HG02678 (cell line): ENCODE measurements around the gene SETD6.
"Not testable (repeated sequence)": the region's sequence is repeated elsewhere in the genome, so short reads cannot be mapped to it uniquely, and the experiment has no call there.

Experiments used
- ATAC-seq: cut with Tn5 transposase; IDR thresholded peaks from one replicate; pipeline ENCODE4 v1.9.1; 2021; ENCODE audit warnings: mild to moderate bottlenecking, moderate library complexity; ENCODE audit not compliant: unreplicated experiment

Gene SETD6

DNA sequence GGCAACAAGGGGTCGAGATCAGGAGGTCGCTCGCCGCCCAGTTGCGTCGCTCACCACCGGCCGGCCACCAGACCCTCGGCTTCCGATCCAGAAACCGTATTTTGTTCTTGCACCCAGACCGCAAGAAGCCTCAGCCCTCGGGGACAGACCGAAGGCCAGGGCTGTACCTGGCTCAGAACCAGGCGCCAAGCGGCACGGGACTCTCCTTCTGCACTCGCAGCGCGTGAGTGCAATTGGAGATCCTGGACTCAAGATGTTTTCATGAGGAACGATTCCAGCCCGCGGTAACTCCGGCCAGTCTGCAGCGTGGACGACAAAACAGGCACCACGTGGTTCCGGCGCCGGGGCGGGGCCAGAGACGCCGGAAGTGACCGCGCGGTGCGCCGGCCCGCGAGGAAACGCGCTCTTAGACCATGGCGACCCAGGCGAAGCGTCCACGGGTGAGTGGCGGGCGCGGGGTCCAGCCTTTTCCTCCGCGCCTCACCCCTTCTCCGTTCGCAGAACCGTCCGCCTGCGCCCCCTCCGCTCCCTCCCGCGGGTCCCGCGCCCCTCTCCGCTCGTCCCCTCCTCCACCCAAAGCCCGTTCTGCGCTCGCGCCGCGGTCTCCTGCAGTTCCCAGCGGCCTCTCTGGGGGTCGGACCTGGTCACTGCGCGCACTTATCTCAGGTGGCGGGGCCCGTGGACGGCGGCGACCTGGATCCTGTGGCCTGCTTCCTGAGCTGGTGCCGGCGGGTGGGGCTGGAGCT lies at the start of gene SETD6:
TSS of gene SETD6 (plus strand) at position 393 of the 746 bp plus-strand sequence. CDS start at position 414, 21 bp downstream.
- ATAC-seq: peak; percentile 69

DNA sequence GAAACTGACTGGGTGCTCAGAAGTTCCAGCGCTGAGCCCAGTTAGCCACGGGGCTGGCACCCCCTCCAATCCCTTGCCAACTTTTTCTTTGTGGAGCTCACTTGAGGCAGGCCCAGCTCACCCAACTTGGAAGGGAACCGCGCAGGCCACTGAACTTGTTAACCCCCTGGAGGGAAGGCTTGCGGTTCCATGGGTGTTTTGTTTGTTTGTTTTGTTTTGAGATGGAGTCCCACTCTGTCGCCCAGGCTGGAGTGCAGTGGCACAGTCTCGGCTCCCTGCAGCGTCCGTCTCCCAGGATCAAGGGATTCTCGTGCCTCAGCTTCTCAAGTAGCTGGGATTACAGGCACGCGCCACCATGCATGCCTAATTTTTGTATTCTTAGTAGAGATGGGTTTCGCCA lies 49.5 kb upstream of the SETD6 start:
- no peak for ATAC-seq

DNA sequence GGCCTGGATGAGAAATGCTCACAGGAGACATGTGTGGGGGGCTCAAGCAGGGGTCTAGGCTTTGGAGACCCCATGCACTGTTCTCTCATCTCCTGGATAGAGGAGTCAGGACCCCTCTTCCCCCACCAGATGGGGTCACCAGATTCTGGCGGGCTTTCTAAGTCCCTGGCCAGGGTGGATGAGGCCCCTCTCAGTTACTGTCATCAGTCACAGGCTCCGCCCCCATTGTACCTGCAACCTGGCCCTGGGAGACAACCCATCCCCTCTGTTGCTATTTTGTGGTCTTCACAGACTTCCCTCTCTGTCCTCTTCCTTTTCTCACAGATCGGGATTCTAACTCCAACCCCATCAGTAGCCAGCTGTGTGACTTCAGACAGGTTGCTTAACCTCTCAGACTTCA lies 48.9 kb upstream of the SETD6 start:
- no peak for ATAC-seq

GRCh38 chr16:58467905-58468304 lies 47.4 kb upstream of the SETD6 start:
- ATAC-seq: no peak

- ATAC-seq: no peak
Measured at GRCh38 chr16:58471209-58471975, 43.9 kb upstream of the SETD6 start.

DNA sequence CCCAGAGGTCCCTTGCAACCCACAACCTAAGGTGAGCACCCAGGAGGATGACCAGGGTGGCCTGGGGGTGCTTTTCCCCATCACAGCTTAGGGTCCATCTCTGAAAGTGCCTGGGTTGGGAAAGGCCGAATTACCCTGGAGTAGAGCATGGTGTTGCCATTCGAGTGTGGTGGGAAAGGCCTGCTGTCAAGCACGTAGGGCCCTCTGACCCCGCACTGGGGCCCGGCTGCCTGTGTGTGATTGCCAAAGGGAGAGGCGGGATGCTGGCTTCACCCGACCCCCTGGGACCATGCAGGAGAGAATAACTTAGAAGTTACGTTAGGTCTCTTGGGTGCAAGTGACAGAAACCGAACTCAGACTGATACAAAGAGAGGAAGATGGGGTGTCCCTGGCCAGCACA lies 43.1 kb upstream of the SETD6 start:
- no peak for ATAC-seq

DNA sequence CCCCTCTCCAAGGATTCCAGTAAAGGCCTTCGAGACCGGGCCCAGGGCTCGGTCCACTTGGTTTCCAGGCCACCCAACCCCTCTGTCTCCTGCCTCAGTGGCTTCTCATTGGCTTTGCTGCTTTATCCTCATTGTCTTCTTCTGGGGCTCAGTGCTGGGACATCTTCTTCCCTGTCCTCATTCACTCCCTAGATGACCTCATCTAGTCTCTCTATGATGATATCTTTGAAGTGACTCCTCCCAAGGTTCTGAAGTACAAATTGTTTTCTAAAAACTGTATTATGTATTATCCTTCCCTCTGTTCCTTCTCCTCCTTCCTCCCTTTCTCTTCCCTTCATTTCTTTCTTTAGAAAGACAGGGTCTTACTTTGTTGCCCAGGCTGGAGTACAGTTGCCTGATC lies 42.5 kb upstream of the SETD6 start:
- no peak for ATAC-seq

- ATAC-seq: no peak
Measured at GRCh38 chr16:58474296-58474695, 41.0 kb upstream of the SETD6 start.

DNA sequence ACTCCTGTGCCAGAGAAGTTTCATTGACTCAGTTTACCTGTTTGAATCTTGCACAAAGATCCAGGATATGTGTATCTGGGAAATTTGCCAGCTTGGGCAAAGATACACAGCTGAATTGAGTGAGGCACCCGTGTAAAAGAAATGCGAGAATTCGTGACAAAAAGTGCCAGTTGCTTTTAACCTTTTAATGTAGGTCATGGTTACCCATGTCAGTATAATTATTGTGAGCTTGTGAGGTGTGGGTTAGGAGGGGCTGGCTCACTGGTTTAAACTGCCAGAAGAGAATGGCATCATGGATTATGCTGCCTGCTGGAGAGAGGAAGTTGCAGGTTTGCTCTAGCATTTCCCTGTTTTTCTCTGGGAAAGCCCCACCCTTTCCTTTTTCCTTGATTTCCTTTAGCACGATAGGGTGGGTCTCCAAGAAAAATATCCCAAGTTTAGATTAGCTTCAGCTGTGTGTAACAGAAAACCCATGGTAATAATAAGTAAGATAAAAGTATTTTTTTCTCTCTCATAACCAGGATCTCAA lies 40.2 kb upstream of the SETD6 start:
- no peak for ATAC-seq

DNA sequence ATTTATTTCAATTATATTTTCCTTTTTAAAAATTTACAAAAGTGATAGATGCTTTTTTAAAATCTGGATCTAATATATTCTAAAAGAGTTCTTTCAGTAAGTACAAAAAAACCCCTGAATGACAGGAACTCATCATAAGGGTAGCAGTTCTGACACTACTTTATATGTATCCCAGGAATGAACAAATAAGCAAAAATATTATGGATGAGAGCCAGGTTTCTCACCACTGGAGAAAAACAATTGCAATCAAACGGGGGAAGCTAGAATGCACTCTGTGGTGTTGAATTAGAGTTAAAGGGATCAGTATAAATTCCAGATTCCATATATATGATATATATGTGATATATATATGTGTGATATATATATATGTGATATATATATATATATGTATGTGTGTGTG lies 38.5 kb upstream of the SETD6 start:
- ATAC-seq: no peak

DNA sequence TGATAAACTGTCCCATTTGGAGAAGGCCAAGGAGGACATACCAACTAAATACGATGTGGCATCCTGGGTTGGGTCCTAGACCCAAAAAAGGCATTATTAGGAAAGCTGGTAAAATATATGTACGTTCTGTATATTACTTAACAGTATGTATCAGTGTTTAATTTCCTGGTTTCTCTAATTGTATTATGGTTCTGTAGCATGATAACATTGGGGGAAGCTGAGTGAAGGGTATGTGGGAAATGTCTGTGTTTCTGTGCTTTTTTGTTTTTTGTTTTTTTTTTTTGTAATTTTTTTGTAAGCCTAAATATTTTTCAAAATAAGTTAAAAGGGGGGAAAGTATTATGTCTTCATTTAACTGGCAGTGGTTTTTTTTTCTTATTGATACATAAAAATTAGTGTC lies 36.9 kb upstream of the SETD6 start:
- ATAC-seq: no peak

DNA sequence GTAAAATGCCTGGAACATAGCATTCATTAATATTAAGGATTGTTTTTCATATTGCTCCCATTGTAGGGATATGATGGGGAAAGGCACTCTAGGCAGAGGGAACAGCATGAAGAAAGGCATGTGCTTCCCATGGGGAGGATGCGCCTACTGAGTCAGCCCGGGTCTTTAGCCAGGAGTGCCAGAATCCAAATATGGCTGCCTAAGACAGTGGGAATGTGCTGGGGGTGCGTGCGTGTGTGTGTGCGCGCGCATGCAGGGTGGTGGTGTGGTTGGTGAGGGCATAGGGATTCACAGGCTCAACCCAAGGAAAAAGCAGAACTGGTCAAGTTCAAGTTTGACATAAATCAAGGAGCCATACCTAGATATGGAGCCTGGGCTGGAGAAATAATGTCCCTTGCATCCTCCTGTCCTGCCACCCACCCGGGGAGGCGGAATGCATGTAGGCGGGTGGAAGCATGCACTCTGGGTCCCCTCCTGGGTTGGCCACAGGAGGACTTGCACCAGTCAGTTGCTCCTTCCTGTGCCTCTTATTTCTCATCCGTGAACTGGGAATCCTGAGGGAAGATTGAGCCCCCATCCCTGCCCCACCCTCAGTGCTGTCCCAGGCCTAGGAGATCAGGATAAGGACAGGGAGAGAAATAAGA lies 34.0 kb upstream of the SETD6 start:
- no peak for ATAC-seq

GRCh38 chr16:58481931-58482330 lies 33.4 kb upstream of the SETD6 start:
- no peak for ATAC-seq

DNA sequence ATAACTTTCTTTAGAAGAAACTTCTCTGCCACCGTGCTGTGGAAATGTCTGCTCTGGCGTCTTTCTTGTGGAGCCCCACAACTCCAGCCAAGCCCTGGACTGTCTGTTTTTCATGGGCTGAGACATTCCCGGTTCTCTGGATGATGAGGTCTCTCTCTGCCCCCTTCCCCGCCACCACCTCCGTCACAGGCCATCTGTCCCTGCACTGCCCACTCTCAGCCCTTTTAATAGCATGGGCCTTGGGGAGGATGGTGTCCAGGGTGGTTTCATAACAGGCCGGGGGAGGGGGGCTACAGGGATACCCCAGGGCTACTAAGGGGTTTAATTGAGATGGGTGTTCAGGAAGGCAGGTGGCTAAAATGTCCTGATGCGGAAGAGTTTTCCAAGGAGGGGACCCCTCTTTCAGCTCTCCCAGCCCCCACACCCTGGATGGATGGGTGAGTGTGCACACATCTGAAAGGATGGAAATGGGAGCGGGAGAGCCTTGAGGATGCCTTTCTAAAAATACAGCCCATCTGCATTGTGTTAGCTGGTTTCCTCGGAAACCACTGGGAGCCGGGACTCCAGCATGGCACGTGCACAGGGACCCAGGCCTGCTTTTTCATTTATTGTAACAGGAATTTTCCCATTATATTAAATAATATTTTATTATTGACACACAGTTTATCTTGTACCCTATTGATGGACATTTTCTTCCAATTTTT lies 30.0 kb upstream of the SETD6 start:
- no peak for ATAC-seq

GRCh38 chr16:58487566-58488351 lies 27.6 kb upstream of the SETD6 start:
- ATAC-seq: no peak

DNA sequence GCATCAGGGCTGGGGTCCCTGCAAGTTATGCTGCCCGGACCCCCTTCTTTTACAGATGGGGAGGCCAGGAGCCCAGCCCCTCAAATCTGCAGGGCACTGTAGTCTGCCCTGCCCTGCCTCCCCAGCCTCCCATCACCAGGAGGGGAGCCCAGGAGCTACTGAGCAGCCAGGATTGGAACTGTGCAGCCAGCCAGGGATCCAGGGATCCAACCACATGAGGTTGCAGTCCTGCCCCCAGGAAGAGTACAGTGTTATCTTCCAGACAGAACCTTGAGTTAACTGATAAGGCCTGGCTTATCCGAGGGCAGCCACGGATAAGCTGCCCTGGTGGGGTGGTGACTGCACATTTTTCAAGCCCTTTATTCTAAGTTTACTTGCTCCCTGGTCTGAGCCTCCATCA lies 26.8 kb upstream of the SETD6 start:
- no peak for ATAC-seq

- no peak for ATAC-seq
Measured at GRCh38 chr16:58490065-58490464, 25.3 kb upstream of the SETD6 start.

DNA sequence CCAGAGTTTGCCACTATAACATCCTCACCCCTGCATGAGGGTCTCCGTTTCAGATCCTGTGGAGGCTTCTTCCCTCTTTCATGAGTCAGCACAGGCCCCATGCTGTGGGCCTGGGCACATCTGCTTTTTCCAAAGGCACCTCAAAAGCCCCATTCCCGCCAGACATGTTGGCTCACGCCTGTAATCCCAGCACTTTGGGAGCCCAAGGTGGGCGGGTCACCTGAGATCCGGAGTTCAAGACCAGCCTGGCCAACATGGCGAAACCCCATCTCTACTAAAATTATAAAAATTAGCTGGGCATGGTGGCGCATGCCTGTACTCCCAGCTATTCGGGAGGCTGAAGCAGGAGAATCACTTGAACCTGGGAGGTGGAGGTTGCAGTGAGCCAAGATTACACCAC lies 24.8 kb upstream of the SETD6 start:
- ATAC-seq: not testable (repeated sequence)

DNA sequence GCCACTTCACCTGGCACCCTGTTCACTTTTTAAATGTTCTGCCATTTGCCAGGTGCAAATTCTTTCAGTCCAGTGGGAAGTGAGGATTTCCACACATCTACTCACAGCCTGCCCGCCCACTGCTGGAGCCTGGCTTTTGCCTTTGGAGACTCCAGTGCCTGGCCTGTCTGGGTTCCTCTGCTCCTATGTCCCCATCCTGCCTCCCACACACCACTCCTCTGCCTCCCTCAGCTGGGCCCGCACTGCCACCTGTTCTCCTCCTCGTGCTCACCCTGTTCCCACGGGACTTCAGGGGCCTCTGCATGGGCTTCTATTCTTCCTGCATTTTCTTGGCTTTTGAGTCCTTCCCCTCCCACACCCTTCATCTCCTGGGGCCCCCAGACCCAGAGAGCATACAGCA lies 23.3 kb upstream of the SETD6 start:
- ATAC-seq: no peak

GRCh38 chr16:58492735-58493134 lies 22.6 kb upstream of the SETD6 start:
- ATAC-seq: no peak
